Measurements from ENCODE around the gene SLC39A11.
"Not testable (repeated sequence)": the region's sequence is repeated elsewhere in the genome, so short reads cannot be mapped to it uniquely, and the experiment has no call there.

Gene SLC39A11

DNA sequence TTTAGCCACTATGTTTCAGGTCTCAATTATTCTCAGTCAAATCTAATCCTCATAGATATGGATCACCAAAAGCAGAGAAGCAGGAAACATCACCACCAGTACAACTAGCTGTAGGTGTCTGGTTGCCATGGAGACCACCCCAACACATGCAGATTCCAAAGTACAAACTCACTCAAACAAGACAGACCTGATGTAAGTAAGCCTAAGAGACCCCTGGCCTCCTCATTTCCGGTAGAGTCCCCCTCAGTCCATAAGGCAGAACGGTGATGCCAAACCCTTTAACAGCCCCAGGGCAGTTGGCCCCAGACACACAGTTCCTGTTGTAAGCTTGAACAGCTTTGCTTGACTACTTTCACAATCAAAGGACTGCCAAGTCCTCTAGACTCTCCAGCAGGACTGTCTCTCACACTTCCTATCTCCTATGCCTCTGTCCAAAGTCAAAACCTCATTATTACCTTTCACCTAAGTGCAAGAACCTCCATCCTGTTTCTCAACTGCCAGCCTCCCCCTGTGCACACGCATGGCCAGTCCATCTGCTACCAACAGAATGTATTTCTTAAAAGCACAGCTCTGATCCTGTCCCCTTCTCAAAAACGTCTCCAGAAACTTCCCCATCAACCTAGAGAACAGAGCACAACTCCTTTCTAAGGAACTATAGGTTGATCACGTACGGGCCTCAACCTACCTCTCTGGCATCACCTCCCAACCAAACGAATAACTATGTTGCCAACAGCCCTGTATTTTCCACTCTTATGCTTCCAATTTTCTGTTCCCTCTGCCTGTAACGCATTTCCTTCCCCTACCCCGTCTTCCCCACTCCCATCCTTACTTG is 23.9 kb downstream of the SLC39A11 start:
- ATAC-seq, result peak; percentile 51
- TF ChIP-seq SNAI2 (CRISPR knock-in tag; IDR thresholded peaks at IDR 0.05) (no peak), GLIS3 (CRISPR knock-in tag; IDR thresholded peaks at IDR 0.05) (no peak), TCF4 (CRISPR knock-in tag; IDR thresholded peaks at IDR 0.05; ENCODE audit: borderline replicate concordance) (no peak), RARB (CRISPR knock-in tag; IDR thresholded peaks at IDR 0.05) (no peak), ZFP30 (CRISPR knock-in tag; IDR thresholded peaks at IDR 0.05) (no peak), TOX (CRISPR knock-in tag; IDR thresholded peaks at IDR 0.05; ENCODE audit: borderline replicate concordance) (no peak), ZNF70 (CRISPR knock-in tag; IDR thresholded peaks at IDR 0.05) (no peak), OSR1 (CRISPR knock-in tag; IDR thresholded peaks at IDR 0.05) (no peak), ZNF8 (CRISPR knock-in tag; IDR thresholded peaks at IDR 0.05) (no peak), BACH2 (CRISPR knock-in tag; IDR thresholded peaks at IDR 0.05; ENCODE audit: borderline replicate concordance) (no peak), ARNTL (CRISPR knock-in tag; IDR thresholded peaks at IDR 0.05; ENCODE audit: borderline replicate concordance, low read depth) (no peak), PPARA (CRISPR knock-in tag; IDR thresholded peaks at IDR 0.05; ENCODE audit: borderline replicate concordance) (no peak)
- TF ChIP-seq, protein P1, sequence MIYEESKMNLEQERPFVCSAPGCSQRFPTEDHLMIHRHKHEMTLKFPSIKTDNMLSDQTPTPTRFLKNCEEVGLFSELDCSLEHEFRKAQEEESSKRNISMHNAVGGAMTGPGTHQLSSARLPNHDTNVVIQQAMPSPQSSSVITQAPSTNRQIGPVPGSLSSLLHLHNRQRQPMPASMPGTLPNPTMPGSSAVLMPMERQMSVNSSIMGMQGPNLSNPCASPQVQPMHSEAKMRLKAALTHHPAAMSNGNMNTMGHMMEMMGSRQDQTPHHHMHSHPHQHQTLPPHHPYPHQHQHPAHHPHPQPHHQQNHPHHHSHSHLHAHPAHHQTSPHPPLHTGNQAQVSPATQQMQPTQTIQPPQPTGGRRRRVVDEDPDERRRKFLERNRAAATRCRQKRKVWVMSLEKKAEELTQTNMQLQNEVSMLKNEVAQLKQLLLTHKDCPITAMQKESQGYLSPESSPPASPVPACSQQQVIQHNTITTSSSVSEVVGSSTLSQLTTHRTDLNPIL (CRISPR knock-in tag; IDR thresholded peaks at IDR 0.05; ENCODE audit: low read depth), result no peak
- TF ChIP-seq, protein P2, sequence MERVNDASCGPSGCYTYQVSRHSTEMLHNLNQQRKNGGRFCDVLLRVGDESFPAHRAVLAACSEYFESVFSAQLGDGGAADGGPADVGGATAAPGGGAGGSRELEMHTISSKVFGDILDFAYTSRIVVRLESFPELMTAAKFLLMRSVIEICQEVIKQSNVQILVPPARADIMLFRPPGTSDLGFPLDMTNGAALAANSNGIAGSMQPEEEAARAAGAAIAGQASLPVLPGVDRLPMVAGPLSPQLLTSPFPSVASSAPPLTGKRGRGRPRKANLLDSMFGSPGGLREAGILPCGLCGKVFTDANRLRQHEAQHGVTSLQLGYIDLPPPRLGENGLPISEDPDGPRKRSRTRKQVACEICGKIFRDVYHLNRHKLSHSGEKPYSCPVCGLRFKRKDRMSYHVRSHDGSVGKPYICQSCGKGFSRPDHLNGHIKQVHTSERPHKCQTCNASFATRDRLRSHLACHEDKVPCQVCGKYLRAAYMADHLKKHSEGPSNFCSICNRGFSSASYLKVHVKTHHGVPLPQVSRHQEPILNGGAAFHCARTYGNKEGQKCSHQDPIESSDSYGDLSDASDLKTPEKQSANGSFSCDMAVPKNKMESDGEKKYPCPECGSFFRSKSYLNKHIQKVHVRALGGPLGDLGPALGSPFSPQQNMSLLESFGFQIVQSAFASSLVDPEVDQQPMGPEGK (CRISPR knock-in tag; IDR thresholded peaks at IDR 0.05; ENCODE audit: borderline replicate concordance), result no peak
- TF ChIP-seq, protein P3, sequence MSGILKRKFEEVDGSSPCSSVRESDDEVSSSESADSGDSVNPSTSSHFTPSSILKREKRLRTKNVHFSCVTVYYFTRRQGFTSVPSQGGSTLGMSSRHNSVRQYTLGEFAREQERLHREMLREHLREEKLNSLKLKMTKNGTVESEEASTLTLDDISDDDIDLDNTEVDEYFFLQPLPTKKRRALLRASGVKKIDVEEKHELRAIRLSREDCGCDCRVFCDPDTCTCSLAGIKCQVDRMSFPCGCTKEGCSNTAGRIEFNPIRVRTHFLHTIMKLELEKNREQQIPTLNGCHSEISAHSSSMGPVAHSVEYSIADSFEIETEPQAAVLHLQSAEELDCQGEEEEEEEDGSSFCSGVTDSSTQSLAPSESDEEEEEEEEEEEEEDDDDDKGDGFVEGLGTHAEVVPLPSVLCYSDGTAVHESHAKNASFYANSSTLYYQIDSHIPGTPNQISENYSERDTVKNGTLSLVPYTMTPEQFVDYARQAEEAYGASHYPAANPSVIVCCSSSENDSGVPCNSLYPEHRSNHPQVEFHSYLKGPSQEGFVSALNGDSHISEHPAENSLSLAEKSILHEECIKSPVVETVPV (CRISPR knock-in tag; IDR thresholded peaks at IDR 0.05), result no peak

DNA sequence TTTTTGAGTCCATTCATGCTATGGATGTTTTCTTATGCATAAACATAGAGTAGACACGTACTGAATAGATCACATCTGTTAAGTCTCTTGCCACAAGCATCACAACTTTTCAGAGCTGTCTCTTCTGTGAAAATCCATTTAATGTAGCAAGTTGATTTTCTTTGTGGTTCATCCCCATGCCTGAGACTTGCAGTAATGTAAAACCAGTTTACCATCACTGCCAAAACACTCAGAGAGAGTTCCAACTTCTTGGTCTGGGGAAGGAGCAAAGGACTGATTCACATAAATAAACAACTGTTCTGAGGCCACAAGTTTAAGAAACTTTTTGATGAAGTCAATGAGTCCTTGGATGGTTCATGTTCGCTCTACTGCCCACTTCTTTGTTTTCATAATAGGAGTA is 24.8 kb downstream of the SLC39A11 start:
- not testable (repeated sequence) for ATAC-seq

DNA sequence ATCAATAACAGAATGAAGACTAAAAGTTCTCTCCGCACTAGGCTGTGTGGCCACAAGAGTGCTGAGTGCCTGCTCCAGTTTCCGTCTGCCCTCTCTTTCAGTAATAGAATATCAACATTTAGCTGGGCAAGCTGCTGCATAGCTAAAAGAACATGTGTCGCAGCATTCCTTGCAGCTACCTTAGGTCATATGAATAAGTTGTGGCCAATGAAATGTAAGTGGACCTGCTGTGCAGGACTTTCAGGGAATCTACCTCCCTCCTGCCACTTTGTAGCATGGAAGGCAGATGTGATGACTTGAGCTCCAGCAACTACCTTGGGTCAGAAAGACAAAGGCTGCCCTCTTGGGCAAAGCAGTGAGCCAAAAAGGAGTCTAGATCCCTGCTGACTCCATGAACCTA is 25.4 kb downstream of the SLC39A11 start:
- TF ChIP-seq, protein P3 (CRISPR knock-in tag; IDR thresholded peaks at IDR 0.05), result no peak
- TF ChIP-seq BACH2 (CRISPR knock-in tag; IDR thresholded peaks at IDR 0.05; ENCODE audit: borderline replicate concordance) (no peak), ISL1 (CRISPR knock-in tag; IDR thresholded peaks at IDR 0.05) (no peak), SNAI2 (CRISPR knock-in tag; IDR thresholded peaks at IDR 0.05) (no peak), TOX (CRISPR knock-in tag; IDR thresholded peaks at IDR 0.05; ENCODE audit: borderline replicate concordance) (no peak), RARB (CRISPR knock-in tag; IDR thresholded peaks at IDR 0.05) (no peak), ESRRG (CRISPR knock-in tag; IDR thresholded peaks at IDR 0.05) (no peak), ZFP3 (CRISPR knock-in tag; IDR thresholded peaks at IDR 0.05) (no peak), TCF4 (CRISPR knock-in tag; IDR thresholded peaks at IDR 0.05; ENCODE audit: borderline replicate concordance) (no peak), CSDC2 (CRISPR knock-in tag; IDR thresholded peaks at IDR 0.05) (no peak), ARNTL (CRISPR knock-in tag; IDR thresholded peaks at IDR 0.05; ENCODE audit: borderline replicate concordance, low read depth) (no peak), GLIS3 (CRISPR knock-in tag; IDR thresholded peaks at IDR 0.05) (no peak), OSR1 (CRISPR knock-in tag; IDR thresholded peaks at IDR 0.05) (no peak)
- TF ChIP-seq, protein P4, sequence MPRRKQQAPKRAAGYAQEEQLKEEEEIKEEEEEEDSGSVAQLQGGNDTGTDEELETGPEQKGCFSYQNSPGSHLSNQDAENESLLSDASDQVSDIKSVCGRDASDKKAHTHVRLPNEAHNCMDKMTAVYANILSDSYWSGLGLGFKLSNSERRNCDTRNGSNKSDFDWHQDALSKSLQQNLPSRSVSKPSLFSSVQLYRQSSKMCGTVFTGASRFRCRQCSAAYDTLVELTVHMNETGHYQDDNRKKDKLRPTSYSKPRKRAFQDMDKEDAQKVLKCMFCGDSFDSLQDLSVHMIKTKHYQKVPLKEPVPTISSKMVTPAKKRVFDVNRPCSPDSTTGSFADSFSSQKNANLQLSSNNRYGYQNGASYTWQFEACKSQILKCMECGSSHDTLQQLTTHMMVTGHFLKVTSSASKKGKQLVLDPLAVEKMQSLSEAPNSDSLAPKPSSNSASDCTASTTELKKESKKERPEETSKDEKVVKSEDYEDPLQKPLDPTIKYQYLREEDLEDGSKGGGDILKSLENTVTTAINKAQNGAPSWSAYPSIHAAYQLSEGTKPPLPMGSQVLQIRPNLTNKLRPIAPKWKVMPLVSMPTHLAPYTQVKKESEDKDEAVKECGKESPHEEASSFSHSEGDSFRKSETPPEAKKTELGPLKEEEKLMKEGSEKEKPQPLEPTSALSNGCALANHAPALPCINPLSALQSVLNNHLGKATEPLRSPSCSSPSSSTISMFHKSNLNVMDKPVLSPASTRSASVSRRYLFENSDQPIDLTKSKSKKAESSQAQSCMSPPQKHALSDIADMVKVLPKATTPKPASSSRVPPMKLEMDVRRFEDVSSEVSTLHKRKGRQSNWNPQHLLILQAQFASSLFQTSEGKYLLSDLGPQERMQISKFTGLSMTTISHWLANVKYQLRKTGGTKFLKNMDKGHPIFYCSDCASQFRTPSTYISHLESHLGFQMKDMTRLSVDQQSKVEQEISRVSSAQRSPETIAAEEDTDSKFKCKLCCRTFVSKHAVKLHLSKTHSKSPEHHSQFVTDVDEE (CRISPR knock-in tag; IDR thresholded peaks at IDR 0.05), result no peak
- TF ChIP-seq, protein P2 (CRISPR knock-in tag; IDR thresholded peaks at IDR 0.05; ENCODE audit: borderline replicate concordance), result no peak

More for the DNA sequence above, 25.4 kb downstream of the SLC39A11 start:
- ATAC-seq, result no peak

Data from SK-N-SH treated with all-trans-retinoic acid at 6 μM for 48 hours (cell line).